Cardiac fibroblast (primary cell): ENCODE results near the gene EME1.
A peak's percentile ranks its signal among the peaks of the same experiment; 100 is the strongest.

Experiments
- DNase-seq, 2 donors: peaks; one replicate each; pipeline versions ENCODE4 v3.0.0 to v3.0.0-alpha.2; 2010; ENCODE audit warnings: low read depth in 2 of 2
- H3K4me3 ChIP-seq, 2 donors: replicated peaks in 1 of 2; 1 replicate in 1 of 2; 2 replicates in 1 of 2; pipeline ENCODE4 v1.5.1; 2011; ENCODE audit warnings: low read depth in 2 of 2, low read length in 2 of 2, mild to moderate bottlenecking in 2 of 2, moderate library complexity in 1 of 2
- CTCF ChIP-seq: IDR thresholded peaks from one replicate; pipeline ENCODE4 v1.5.1; 2011; ENCODE audit warnings: low read depth, mild to moderate bottlenecking, low read length, inconsistent platforms

EME1 gene

GRCh38 chr17:50372222-50372757 lies 739 bp upstream of the EME1 start:
- DNase-seq: no peak
- TF ChIP-seq CTCF: no peak
- peak overlapping the region; percentile 87 to 92 for H3K4me3 ChIP-seq

DNA sequence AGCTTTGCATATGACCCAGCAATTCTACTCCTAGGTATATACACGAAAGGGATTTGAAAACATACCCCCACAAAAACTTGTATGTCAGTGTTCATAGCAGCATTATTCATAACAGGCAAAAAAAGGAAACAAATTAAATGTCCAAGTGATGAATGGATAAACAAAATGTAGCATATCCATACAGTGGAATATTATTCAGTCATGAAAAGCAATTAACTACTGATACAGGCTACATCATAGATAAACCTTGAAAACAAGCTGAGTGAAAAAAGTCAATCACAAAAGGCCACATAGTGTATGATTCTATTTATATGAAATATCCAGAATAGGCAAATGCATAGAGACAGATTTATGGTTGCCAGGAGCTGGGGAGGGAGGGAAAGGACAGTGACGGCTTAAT lies 676 bp downstream of the EME1 start:
- peak overlapping the region in 1 of 2 donors; percentile 87 for H3K4me3 ChIP-seq
- TF ChIP-seq CTCF: no peak
- DNase-seq: no peak

DNA sequence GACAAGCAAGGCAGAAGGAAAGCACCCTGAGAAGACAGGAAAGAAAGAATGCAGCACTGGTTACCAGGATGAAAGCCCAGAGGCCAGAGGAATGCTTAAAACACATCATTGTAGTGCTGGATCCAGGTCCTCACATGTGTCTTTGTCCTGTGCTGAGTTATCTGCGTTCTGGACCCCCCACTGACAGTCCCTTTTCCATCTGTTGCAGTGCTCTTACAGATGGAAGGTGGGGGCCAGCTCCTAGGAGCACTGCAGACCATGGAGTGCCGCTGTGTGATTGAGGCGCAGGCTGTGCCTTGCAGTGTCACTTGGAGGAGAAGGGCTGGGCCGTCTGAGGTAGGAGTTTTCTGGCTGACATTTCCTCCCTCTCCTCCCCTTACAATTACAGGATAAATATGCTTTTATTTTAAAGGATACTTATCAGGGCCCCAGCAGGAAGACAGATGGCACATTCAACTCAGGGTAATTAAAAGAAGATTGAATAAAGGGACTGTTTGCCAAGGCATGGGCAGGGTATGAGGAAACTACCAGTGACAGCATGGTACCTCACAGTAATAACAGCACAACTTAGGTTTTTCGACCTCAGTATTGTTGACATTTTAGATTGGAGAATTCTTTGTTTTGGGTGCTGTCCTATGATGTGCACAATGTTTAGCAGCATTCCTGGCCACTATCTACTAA lies 3.0 kb downstream of the EME1 start:
- TF ChIP-seq CTCF: no peak
- no peak for DNase-seq
- no peak overlapping the region for H3K4me3 ChIP-seq

DNA sequence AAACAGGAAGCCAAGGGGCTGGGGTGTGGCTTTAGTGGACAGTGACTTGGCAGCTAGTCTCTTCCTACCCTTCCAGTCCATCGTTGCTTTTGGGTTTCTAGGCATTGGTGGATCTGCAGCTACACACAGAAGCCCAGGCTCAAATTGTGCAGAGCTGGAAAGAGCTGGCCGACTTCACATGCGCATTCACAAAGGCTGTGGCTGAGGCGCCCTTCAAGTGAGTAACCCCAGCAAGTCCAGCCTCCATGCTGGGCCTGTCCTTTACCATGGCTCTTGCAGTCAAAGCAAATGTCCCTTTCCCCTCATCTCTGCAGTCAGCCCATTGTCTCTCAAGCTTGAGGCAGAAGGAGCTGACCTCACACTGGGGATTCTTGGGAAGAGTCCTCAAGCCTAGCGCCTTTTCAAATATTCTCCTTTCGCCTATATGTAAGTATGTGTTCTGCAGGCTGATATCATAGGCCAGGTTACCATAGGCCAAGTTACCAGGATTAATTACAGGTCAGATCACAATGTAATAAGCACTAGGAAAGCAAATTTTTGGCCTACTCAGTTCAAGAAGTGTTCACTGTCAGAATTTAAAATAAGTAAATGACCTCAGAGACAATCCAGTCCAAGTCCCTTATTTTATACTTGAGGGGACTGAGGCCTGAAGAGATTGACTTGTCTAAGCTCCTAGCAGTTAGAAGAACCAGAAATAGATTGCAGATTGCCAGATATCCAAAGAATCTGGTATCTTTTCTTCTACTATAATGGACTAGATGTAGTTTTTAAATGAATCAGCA lies 6.5 kb downstream of the EME1 start:
- no peak for TF ChIP-seq CTCF
- H3K4me3 ChIP-seq: no peak overlapping the region
- no peak for DNase-seq

GRCh38 chr17:50380369-50381259 lies 7.6 kb downstream of the EME1 start:
- TF ChIP-seq CTCF: no peak
- no peak overlapping the region for H3K4me3 ChIP-seq
- no peak for DNase-seq

GRCh38 chr17:50381260-50381815 lies 8.3 kb downstream of the EME1 start:
- TF ChIP-seq CTCF: no peak

More at GRCh38 chr17:50381260-50381815, 8.3 kb downstream of the EME1 start:
- no peak overlapping the region for H3K4me3 ChIP-seq
- DNase-seq: no peak
